ENCODE measurements around the gene FAM50A.

DNA sequence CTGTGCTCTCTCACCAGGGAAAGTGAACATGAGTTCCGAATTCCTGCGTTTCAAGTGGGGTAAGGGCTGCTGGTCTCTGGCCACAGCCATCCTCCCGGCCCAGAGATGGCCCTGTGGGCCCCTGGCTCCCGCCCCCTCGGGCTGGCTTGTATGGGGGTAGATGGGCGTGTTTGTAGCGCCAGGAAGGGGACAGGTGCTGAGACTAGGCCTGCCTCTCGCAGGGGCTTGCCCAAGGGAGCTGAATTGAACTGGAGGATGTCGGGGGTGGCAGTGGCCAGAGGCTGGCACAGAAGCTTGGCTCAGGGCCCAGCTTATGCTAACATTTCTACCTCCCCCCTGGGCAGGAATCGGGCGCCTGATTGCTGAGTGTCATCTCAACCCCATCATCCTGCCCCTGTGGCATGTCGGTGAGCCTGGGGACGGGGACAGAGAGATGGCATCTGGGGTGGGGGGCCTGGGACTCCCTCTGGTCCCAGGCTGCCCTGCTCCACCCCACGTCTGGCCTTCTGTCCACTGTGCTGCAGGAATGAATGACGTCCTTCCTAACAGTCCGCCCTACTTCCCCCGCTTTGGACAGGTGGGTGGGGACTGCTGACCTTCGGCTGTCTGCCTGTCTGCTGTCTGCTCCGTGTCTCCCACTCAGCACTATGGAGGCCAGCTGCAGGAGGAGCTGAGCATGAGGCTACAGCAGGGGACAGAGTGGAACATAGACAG is 24.1 kb upstream of the FAM50A start:
- TF ChIP-seq SUZ12 (IDR thresholded peaks at IDR 0.05; ENCODE audit: extremely low read depth, insufficient read depth, insufficient read length) (no peak), YY1 (IDR thresholded peaks at IDR 0.05; ENCODE audit: insufficient read depth, insufficient read length) (no peak)

All from NT2/D1 (cell line).